HG03565 (cell line): ENCODE measurements around the gene VWA8.
"Not testable (repeated sequence)": the region's sequence is repeated elsewhere in the genome, so short reads cannot be mapped to it uniquely, and the experiment has no call there.

Experiments used
- ATAC-seq: cut with Tn5 transposase; IDR thresholded peaks from one replicate; pipeline ENCODE4 v1.9.1; 2021; ENCODE audit warnings: mild to moderate bottlenecking, moderate library complexity; ENCODE audit not compliant: unreplicated experiment

The VWA8 gene

GRCh38 chr13:41811588-41812021, 149.3 kb downstream of the VWA8 start:
- ATAC-seq: no peak

- ATAC-seq: no peak
Observed at GRCh38 chr13:41809962-41810361, 150.9 kb downstream of the VWA8 start.

GRCh38 chr13:41803445-41803735, 157.5 kb downstream of the VWA8 start:
- ATAC-seq: not testable (repeated sequence)

GRCh38 chr13:41802684-41803444, 158.0 kb downstream of the VWA8 start:
- no peak for ATAC-seq

- no peak for ATAC-seq
Observed at GRCh38 chr13:41802043-41802683, 158.7 kb downstream of the VWA8 start.

GRCh38 chr13:41791056-41791455, 169.9 kb downstream of the VWA8 start:
- no peak for ATAC-seq

GRCh38 chr13:41788552-41788951, 172.4 kb downstream of the VWA8 start:
- ATAC-seq: no peak

GRCh38 chr13:41785402-41786172, 175.3 kb downstream of the VWA8 start:
- no peak for ATAC-seq

- ATAC-seq: no peak
Observed at GRCh38 chr13:41782086-41782485, 178.8 kb downstream of the VWA8 start.

GRCh38 chr13:41780715-41781706, 179.9 kb downstream of the VWA8 start:
- no peak for ATAC-seq

- ATAC-seq: no peak
Observed at GRCh38 chr13:41775251-41775650, 185.7 kb downstream of the VWA8 start.

- no peak for ATAC-seq
Observed at GRCh38 chr13:41774605-41775218, 186.2 kb downstream of the VWA8 start.

- no peak for ATAC-seq
Observed at GRCh38 chr13:41767801-41768200, 193.1 kb downstream of the VWA8 start.

- no peak for ATAC-seq
Observed at GRCh38 chr13:41766439-41766838, 194.5 kb downstream of the VWA8 start.

GRCh38 chr13:41765813-41766212, 195.1 kb downstream of the VWA8 start:
- no peak for ATAC-seq

GRCh38 chr13:41765020-41765419, 195.9 kb downstream of the VWA8 start:
- ATAC-seq: no peak

GRCh38 chr13:41764558-41764957, 196.4 kb downstream of the VWA8 start:
- no peak for ATAC-seq

GRCh38 chr13:41763782-41764181, 197.1 kb downstream of the VWA8 start:
- ATAC-seq: no peak

GRCh38 chr13:41762796-41763195, 198.1 kb downstream of the VWA8 start:
- ATAC-seq: no peak

- no peak for ATAC-seq
Observed at GRCh38 chr13:41756198-41756880, 204.6 kb downstream of the VWA8 start.
